HG02678 (cell line): ENCODE data around the gene DNAJC11.
"Not testable (repeated sequence)": the region's sequence is repeated elsewhere in the genome, so short reads cannot be mapped to it uniquely, and the experiment has no call there.

ENCODE experiments used
- ATAC-seq: cut with Tn5 transposase; IDR thresholded peaks from one replicate; pipeline ENCODE4 v1.9.1; 2021; ENCODE audit warnings: mild to moderate bottlenecking, moderate library complexity; ENCODE audit not compliant: unreplicated experiment

The DNAJC11 gene

DNA sequence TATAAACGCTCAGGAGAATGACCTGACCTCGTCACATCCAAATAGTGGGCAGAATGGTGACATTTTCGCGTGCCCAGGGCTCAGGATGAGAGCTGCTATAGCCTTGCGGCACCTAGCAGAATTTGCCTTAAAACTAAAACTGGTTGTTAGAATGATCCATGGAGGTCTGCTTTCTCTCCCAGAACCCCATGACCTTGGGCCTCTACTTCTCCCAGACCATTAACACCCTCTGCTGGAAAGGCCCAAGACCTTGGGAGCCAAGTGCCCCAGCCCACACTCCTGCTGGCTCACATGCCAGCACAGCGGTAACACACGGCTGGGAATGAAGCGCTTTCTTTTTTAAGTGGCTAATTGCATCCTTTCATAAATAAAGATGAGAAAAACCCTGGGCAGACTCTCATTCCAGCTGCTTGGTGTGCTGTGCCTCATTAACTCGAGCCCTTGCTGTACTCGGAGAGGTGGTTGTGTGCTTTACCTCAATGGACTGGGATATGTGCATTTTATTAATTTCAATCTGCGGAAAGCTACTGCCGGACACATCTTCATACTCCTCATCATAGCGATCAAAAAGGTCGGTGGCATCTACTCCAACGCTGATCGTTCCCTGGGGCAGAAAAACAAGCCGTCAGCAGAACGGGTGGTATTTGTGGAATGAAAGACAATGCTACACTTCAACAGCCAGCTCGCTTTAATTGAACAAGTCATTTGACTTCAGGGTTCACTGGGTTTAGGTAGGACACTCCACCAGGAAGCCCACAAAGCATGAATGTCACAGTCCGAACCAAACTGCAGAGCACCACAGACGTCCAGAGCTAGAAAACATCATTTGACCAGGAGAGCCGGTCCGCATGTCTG lies 48.0 kb downstream of the DNAJC11 start:
- ATAC-seq = no peak

DNA sequence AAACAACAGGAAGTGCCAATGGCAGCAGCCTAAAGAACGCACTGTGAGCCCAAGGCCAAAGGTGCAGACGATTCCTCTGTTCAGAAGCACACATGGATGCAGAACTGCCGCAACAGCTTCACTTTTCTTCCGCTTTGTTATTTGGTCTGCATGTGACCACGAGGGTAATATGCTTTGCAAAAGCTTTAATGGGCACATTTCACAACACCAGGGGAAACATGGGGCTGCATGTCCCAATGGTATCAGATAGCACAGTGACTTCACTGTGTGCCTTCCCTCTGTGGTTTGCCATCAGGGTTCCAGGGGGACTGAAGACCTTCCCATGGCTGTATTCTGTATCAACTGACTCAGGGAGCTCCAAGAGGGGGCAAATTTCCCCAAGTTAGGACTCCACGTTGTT lies 48.6 kb downstream of the DNAJC11 start:
- ATAC-seq = no peak

DNA sequence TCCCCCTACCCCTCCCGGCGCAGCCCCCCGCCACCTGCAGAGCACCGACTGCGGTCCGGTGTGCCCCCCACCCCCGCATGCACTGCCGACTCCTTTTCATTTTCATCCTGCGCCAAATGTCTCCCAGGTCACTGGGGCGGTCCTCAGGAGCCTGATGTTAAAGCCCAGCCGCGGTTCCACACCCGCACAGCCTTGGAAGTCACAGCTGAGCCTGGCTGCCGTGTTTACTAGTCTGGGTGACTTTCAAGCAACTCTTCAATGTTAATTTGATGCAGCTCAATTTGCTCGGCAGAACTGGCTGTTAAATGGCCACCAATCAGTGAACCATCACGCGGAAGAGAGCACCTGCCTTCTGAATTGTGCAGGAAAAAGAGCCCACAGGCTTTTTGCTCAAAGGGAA lies 49.7 kb downstream of the DNAJC11 start:
- no peak for ATAC-seq

DNA sequence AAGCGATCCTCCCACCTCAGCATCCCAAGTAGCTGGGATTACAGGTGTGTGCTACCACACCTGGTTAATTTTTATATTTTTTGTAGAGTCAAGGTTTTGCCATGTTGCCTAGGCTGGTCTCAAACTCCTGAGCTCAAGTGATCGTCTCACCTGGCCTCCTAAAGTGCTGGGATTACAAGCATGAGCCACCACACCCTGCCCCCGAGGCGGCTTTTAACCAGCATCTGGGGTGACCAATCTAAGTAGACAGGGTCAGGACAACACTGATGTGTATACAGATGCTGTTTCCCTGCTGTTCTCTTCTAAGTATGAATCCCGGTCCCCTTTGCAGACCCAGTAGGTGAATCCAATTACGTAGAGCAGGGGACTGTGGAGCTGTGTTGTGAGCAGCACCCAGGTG lies 53.1 kb downstream of the DNAJC11 start:
- ATAC-seq = no peak

DNA sequence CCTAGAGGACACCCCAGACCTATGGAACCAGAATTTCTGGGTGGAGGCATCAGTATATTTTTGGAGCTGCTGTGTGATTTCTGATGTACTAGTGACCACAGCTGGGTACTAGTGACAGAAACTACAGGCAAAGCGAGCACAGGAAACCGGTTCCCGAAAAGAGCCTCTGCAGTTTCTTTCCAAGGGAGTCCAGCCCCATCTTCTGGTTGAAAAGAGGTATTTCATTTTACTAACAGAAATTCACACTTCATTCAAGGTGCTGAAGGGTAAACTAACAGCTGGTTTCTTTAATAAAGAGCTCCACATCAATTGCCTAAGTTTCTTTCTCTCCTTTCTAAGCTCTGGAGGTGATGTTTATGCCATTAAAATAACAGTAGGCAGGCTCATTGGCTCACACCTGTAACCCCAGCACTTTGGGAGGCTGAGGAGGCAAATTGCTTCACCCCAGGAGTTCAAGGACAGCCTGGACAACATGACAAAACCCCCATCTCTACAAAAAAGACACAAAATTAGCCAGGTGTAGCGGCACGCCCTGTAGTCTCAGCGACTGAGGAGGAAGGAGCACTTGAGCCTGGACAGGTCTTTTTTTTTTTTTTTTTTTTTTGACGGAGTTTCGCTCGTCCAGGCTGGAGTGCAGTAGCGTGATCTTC lies 55.0 kb downstream of the DNAJC11 start:
- ATAC-seq = no peak

DNA sequence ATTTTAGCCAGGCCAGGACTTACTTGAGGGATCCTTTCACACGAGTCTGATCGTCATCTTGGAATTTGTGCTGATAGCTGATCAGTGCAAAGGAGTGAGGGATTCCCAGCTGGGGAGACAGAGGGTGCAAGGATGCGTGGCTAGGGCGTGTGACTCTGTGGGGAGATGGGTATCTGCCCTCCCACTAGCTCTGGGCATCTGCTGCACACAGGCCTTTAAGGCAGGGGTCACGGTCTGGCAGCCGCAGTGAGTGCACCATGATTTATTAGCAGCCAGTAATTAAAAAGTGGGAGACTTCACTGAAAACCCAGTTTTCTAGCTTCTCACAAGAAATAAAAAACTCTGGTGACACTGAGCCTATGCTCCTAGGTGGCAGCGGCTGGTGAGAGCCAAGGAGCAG lies 56.6 kb downstream of the DNAJC11 start:
- ATAC-seq = no peak

DNA sequence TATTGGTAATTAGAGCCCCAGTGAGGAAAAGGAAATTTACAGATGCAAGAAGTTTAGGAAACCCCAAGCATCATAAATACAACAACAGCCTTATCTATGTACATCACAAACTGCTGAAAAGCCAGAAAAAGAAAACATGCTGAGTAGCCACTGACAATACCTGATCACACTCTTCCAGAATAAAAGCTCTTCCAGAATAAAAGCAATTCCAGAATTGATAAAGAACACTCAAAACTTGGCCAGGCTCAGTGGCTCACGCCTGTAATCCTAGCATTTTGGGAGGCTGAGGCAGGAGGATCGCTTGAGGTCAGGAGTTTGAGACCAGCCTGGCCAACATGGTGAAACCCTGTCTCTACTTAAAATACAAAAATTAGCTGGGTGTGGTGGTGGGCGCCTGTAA lies 60.7 kb downstream of the DNAJC11 start:
- not testable (repeated sequence) for ATAC-seq

DNA sequence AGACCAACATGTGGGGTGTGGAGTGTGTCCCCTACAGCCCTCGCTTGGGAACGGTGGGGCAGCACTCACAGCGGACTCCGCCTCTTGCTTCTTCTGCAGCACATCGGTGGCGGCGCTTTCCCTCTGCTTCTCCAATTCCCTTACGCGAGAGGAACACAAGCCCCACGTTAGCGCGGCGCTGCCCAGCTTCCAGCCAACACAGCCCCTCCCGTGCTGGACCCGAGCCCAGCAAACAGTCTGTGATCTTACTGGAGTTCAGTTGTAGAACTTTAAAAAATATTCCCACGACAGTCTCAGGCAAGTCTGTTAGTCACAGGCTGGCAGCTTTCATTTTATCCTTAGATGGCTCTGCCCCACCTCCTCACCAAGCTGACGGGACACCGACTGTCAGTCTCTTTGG lies 63.4 kb downstream of the DNAJC11 start:
- ATAC-seq = no peak

DNA sequence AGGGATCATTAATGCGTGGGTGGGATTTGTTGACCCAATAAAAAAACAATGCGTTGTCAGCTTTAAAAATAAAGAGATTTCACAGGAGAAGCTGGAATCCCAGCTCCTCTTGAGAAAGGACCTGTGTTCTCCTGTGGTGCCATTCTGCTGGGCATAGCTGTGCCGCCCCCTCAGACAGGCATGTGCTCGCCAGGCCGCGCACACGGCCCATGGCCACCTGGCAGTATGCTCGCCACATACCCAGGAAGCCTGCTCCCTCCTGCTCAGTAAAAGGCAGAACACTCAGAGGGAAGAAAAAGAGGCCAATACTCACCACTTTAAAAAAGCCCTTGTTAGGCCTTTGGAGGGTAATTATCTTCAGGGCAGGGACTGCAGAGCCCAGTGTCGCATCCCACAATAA lies 63.8 kb downstream of the DNAJC11 start:
- no peak for ATAC-seq

DNA sequence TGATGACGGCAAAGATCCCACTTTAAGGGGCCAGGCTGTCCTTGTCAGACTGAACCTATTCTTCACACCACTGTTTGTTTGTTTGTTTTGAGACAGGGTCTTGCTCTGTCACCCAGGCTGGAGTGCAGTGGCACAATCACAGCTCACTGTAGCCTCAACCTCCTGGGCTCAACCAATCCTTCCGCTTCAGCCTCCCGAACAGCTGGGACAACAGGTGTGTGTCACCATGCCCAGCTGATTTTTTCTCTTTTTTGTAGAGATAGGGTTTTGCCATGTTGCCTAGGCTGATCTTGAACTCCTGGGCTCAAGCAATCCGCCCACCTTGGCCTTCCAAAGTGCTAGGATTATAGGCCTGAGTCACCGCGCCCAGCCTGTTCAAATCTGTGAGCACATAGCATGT lies 64.8 kb downstream of the DNAJC11 start:
- ATAC-seq = not testable (repeated sequence)

DNA sequence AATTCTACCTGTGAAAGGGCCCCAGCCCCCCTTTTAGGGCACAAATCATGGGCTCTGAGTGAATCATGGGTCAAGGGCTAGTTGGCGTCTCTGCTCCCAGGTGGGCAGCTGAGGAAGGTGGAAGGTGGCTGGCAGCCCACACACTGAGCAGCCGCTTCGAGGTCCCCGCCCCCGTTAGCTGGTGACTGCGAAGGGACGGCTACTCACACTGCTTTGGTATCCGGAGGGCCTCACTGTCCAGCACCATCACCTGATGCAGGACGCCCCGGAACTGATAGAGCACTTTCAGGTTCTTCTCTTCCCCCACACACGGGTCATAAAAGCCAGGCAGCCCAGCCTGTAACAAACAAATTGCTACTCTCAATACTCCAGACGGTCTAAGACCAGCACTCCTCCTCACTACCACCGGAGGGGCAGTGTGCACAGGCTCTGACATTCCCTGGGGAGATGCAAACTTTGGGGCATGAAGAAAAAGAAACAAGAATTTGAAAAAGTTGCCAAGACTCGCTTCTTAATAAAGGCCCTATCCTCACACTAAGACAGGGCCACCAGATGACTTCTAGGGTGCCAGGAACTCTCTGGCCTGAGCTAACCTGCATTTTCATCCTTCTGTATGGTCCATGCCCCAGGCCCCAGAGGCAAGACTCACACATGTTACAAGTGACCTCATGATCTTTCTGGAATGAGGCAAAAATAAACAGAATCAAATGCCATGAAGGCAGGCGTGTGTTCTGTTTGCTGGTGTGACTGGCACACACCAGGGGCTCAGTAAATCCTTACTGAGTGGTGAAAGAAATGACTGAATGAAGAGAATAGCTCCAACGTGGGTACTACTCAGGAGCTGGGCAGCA lies 65.5 kb downstream of the DNAJC11 start:
- no peak for ATAC-seq

DNA sequence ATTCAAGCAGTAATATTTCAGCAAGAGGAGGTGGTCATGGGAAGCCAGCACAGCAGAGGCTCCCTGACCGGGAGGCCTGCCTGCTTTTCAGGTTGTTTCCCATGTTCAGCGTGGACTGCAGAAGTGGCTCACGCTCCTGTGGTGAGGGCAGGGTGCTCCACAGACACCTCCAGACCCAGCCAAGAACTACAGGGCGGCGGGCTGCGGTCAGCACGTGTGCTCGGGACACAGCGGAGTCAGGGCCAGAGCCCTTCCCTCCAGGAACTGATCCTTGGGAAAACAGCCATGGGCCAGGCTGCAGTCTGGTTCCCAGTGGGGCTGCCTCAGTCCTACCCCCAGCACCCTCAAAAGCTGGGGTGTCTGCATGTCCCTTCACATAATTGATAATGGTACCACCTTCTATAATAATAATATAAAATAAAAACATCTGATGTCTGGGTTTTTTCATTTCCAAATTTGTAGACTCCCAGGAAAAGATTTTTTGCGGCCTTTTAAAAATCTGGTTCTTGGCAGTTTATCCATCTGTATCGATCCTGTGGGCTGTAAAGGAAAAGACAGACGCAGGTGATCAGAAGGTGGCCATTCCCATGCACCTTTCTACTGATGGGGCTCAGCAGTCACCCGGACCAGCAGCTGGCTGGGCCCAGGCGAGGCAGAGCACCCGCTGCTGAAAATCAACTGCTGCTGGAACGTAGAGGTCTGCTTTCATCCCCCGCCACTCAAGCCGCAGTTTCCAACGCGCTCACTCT lies 66.3 kb downstream of the DNAJC11 start:
- no peak for ATAC-seq

DNA sequence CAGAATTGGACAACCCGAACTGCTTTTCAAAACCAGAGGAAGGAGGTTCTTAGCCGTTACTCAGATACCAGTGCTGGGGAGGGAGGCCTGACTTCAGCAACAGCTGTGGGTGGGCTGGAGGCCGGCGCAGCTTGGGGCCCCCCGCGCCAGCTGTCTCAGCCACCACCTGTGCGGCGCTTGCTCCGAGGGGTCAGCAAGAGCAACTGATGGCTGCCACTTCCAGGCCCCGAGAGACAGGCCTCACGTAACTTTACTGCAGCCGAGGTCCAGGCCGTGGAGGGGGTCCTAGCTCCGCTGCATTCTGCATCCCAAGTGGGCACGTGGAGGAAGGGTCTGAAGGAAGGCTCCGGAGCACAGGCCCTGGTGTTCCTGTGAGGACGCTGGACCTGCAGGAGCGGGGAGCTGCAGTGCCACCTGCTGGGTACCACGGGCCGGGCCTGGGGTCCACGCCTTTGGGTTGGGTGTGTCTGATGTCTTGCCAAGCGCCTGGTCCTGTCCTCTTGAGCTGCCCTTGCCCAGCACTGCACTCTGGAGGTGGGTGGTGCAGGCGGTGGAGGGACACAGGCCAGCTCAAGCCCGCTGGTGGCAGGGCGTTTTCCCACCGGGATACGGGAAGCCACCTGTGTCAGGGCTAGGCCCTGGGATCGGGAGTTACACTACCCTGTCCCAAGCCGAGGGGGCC lies 67.1 kb downstream of the DNAJC11 start:
- ATAC-seq = no peak

DNA sequence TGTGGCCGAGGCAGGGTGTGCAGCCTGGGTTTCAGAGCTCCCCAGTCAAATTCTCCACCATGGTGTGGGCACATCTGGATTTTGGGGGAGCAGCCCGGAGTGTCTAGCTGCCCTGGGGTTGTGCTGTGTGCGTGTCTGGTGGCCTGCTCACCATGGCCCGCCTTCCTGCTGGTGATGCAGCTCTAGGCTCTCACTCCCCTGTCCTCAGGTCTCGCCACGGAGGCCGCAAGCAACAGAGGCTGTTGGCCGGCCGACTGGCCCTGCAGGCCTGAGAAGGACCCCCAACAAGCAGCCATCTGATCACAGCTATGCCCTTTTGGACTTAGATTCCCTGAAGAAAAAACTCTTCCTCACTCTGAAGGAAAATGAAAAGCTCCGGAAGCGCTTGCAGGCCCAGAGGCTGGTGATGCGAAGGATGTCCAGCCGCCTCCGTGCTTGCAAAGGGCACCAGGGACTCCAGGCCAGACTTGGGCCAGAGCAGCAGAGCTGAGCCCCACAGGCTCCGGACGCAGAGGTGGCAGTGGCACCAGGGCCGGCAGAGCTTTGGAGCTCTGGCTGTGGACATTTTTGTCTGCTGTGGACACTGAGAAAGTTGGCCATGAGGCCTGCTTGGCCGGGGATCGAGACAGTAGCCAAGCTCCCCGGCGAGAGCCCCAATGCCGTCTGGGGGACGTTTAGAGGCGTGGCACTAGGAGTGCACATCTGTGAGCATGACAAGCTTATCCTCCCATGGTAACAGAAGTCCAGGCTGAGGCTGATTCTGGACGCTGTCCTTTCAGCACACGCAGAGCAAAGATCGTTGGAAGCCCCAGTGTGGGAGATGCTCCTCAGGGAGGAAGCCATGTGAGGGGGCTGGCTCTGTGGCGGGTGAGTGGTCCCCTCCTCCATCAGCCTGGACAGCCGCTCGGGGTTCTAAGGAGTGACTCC lies 68.8 kb downstream of the DNAJC11 start:
- no peak for ATAC-seq

DNA sequence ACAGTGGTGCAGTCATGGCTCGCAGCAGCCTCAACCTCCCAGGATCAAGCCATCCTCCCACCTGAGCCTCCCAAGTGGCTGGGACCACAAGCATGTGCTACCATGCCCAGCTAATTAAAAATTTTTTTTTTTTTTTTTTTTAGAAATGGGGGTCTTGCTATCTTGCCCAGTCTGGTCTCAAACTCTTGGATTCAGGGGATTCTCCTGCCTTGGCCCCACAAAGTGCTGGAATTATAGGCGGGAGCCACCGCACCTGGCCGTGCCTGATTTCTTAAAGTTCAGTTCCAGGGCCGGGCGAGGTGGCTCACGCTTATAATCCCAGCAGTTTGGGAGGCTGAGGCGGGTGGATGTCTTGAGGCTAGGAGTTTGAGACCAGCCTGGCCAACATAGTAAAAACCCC lies 70.6 kb downstream of the DNAJC11 start:
- no peak for ATAC-seq

DNA sequence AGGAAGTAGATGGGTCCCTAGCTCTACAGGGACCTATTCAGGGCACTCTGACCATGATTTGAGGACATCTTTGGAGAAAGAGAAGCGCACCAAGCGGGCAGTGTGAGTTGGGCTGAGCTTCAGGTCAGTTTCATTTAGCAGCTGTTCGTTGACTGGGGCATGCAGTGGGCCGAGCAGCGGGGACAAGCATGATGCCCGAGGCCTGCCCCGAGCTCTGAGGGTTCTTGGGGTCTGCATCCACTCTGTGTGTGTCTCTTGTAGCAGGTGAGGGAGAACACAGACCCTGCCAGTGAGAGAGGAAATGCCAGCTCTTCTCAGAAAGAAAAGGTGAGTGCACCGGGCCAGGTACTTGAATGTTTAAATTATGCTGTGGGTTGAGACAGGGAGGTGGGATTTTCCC lies 71.6 kb downstream of the DNAJC11 start:
- no peak for ATAC-seq

DNA sequence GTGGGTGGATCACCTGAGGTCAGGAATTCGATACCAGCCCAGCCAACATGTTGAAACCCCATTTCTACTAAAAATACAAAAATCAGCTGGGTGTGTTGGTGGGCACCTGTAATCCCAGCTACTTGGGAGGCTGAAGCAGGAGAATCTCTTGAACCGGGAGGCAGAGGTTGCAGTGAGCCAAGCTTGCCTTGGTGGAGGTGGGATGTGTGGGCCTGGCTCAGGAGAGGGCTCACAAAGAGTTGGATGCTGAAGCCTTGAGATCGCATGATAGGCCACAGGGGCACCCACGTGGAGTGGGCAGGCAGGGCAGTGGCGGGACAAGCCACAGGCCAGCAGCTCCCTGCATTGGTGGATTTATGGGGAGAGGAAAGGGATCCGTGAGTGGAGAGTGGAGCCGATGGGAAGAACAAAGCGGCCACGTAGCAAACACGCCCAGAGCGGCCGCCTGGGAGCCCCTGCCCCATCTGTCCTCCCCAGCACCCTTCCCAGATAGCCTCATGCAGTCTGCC lies 72.6 kb downstream of the DNAJC11 start:
- no peak for ATAC-seq

DNA sequence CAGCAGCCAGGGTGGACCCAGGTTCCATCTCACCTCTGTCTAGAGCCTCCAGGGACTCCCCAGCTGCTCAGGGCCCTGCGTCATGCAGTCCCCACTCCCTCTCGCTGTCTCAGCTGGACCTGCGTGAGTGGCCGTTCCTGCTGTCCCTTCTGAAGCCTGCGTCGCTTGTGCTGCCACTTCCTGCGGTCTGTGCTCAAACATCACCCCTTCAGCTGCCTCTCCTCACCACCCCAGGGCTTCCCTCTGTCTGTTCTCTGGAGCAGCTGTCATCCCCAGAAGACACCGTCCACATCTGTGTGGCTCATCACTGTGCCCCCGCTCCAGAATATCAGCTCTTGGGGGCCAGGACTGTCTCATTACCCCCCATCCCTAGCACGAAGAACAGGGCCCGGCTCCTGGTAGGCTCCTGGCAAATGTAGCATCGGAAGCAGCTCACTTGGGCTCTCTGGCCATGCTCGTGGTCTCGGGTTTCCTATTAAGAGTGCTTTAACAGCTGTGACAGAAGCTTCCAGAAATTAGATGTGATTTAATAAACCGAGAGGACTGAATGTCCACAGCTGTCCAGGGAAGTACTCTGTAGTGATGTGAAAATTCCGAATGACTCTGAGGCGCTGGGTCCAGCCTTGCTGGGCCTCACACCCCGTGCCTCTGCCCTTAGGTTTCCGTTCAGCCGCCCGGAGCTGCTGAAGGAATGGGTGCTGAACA lies 73.6 kb downstream of the DNAJC11 start:
- no peak for ATAC-seq
